ENCODE data around the gene CROCC. TPM values are rescaled to one million over a fixed set of nuclear protein-coding genes. Genes with fewer than 3 reads are reported as not detected.
A peak's percentile ranks its signal among the peaks of the same experiment; 100 is the strongest.

Gene CROCC
- total RNA-seq, 1 experiment from 2014 or later: 36.9 TPM

DNA sequence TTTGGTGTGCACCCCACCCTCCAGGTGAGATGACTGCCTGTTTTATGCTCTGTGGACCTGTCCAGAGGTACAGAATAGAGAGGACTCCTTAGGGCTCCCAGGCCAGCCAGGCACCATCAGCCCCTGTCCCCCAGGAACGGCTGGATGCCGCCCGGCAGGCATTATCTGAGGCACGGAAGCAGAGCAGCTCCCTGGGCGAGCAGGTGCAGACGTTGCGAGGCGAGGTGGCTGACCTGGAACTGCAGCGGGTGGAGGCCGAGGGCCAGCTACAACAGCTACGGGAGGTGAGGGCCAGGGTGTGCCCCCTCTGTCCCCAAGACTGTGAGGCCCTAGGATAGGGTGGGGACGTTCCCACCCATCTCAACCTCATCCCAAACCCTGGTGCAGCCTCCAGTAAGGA is 47.9 kb downstream of the CROCC start:
- no peak for DNase-seq
- Histone ChIP-seq H3K36me3 (peaks cover 12% of the 10 kb centered on the region), H3K27me3 (no peaks in the 10 kb centered on the region), H3K4me3 (no peak overlapping the region), H3K9me3 (no peaks in the 10 kb centered on the region)

DNA sequence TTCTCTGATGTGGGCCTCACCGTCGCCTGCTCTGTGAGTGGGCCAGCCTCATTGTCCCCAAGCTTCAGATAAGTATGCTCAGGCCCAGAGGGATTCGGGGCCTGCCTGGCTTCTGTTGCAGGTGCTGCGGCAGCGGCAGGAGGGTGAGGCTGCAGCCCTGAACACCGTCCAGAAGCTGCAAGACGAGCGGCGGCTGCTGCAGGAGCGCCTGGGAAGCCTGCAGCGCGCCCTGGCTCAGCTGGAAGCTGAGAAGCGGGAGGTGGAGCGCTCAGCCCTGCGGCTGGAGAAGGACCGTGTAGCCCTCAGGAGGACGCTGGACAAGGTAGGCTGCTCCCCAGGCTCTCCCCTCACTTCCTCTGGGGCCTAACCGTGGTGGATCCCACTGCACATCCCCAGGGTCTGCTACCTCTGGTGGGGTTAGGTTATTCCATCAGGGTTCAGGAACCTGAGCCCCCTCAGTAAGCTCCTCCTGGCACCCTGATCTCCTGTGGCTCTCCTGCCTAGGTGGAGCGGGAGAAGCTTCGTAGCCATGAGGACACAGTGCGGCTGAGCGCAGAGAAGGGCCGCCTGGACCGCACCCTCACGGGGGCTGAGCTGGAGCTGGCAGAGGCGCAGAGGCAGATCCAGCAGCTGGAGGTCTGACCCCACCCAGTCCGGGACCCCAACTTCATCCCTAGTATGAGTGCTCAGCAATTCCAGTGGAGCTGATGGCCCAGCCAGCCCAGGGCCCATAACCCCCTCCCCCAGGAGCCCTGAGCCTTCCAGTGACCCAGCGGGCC is 48.6 kb downstream of the CROCC start:
- Histone ChIP-seq H3K4me3 (no peak overlapping the region), H3K27me3 (no peaks in the 10 kb centered on the region), H3K9me3 (no peaks in the 10 kb centered on the region), H3K36me3 (peaks cover 17% of the 10 kb centered on the region)
- no peak for DNase-seq

DNA sequence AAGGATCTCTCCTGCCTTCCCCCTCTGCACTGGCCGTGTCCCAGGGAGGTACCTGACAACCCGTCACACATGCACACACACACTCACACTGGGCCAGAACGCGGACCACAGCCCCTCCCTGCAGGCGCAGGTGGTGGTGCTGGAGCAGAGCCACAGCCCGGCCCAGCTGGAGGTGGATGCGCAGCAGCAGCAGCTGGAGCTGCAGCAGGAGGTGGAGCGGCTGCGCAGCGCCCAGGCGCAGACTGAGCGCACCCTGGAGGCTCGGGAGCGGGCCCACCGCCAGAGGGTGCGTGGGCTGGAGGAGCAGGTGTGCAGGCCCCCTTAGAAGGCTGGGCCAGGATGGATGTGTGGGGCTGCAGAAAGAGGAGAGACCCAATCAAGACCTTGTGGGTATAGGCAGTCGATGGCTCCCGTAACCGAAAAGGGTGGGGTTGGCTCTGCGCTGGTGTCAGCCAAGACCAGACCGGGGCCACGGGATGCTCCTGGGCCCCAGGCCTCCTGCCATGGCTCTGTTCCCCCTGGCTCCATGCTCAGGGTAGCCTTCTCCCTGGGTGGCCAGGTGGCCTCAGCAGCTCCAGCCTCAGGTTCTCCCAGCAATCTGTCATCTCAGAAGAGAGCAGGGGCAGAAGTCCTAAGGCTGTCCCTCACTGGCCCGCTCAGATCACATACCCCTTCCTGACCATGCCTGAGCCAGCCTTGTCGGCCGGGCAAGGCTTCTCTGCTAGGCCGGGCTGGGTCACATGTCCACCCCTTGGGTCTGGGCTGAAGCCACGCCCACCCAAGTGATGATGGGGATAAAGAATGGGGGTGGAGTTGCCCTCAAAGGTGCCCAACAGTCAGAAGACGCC is 49.8 kb downstream of the CROCC start:
- no peak for DNase-seq
- Histone ChIP-seq H3K36me3 (peaks cover 29% of the 10 kb centered on the region), H3K4me3 (no peak overlapping the region), H3K27me3 (no peaks in the 10 kb centered on the region), H3K9me3 (no peaks in the 10 kb centered on the region)

DNA sequence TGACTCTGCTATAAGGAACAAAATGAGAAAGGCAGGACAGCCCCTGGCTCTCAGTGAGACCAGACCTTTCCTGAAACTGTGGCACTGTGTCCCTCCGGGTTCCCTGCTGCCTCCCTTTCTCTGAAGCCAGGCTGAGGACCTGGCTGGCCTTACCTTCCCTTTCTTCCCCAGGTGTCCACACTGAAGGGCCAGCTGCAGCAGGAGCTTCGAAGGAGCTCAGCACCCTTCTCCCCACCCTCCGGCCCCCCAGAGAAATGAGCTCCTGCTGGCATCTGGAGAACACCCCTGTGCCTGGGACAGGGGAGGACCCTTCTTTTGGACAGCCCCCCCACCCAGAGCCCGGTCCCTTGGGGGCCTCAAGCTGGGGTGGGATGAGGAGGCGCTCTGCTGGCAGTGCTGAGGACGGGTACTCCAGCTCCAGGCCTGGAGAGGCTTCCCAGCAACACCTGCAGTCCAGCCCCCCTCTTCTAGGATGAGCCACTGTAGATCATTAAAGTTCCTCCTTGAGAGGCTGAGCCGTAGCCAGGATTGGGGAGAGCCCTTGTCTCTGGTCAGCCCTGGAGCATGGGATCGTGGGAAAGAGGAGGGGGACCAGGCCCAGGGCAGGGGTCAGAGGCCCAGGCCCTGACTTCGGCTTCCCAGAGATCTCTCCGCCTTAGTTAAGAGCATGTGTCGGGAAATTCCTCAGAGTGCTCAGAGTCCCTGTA is 50.6 kb downstream of the CROCC start:
- no peaks in the 10 kb centered on the region for H3K9me3 ChIP-seq
- DNase-seq: no peak

DNA sequence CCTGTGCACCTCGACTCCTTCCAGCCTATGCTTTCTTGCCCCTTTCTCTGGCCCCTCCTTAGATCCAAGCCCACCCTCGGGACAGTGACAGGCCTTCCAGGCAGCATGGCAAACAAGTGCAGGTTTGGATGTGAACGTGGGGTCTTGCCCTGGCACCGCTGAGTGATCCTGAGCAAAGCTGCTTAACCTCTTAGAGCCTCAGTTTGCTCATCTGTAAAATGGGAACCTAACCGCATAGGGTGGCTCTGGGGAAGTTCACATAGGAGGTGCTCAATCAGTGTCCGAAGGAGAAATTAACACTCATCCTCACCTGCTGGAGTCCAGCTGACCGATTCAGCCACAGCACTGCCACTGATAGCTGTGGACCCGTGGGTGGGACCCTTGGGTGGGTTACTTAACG is 51.5 kb downstream of the CROCC start:
- no peaks in the 10 kb centered on the region for H3K9me3 ChIP-seq
- no peaks in the 10 kb centered on the region for H3K27me3 ChIP-seq
- no peak for DNase-seq
- no peak overlapping the region for H3K4me3 ChIP-seq
- peaks cover 44% of the 10 kb centered on the region for H3K36me3 ChIP-seq

More for the DNA sequence above, 50.6 kb downstream of the CROCC start:
- Histone ChIP-seq H3K4me3 (no peak overlapping the region), H3K27me3 (no peaks in the 10 kb centered on the region), H3K36me3 (peaks cover 36% of the 10 kb centered on the region)

DNA sequence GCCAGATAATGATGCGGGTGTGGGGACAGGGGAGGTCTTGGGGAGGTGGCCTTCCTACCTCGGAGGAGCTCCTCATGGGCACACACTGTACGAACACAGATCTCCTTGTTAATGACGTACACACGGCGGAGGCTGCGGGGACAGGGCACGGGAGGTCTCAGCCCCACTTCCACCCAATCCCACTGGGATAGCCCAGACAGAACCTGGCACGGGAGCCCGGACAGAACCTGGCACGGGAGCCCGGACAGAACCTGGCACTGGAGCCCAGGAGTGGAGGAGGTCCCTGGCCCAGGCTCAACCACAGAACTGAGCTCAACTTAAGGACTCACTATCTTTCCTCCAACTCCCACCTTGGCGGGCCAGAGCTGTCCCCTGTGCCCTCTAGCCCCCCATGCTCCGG is 53.5 kb downstream of the CROCC start:
- Histone ChIP-seq H3K9me3 (no peaks in the 10 kb centered on the region), H3K4me3 (no peak overlapping the region), H3K36me3 (peaks cover 51% of the 10 kb centered on the region), H3K27me3 (no peaks in the 10 kb centered on the region)
- no peak for DNase-seq

DNA sequence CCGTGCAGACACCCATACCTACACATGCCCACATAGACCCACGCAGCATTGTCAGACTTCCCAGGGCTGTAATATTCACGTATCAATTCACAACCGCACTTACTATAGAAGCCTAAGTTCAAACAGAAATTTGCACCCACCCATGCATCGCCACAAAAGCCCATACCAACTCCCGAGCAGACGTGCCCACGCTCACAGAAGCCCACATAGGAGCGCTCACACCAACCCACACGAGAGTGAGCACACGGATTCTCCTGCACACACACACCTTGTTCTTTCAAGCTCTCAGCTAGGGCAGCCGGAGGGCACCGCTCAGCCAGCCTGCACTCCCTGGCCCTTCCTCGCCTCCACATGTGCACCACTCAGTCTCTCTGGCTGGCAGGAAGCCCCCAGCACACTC is 54.1 kb downstream of the CROCC start:
- no peaks in the 10 kb centered on the region for H3K27me3 ChIP-seq
- H3K36me3 ChIP-seq: peaks cover 51% of the 10 kb centered on the region
- DNase-seq: no peak
- H3K4me3 ChIP-seq: no peak overlapping the region
- H3K9me3 ChIP-seq: no peaks in the 10 kb centered on the region

DNA sequence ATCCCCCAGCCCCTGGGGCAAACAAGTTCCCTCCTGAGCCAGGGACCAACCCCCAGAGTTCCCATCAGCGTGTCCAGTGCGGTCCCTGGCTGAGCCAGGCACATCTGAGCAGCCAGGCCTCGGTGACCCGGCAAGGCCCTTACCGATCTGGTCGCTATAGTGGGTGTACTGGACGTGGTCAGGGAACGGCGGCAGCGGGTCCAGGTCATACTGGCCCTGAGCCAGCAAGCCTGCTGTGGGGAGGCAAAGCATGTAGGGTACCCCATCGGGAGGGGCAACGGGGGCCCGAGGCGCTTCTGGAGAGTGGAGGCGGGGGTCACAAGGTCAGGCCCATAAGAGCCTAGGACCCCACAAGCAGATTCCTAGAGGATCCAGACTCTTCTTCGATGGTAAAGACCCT is 55.2 kb downstream of the CROCC start:
- peaks cover 48% of the 10 kb centered on the region for H3K36me3 ChIP-seq
- H3K4me3 ChIP-seq: no peak overlapping the region
- no peaks in the 10 kb centered on the region for H3K9me3 ChIP-seq
- no peaks in the 10 kb centered on the region for H3K27me3 ChIP-seq
- no peak for DNase-seq

DNA sequence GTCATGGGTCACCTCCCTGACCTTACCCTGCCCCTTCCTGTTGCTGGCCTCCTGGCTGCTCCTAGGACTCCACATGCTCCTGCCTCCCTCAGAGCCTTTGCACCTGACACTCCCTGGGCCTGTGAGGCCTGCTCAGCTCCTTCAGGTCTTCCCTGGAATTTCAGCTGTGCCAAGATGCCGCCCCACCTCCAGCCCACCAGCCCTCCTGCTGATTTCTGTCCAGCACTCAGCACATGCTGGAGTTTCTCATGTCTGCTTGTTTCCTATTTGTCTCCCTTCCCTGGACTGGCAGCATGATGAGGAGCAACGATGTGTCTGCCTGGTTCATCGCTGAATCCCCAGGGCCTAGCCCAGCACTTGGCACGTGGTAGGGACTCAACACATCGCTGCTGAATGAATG is 55.6 kb downstream of the CROCC start:
- Histone ChIP-seq H3K36me3 (peaks cover 48% of the 10 kb centered on the region), H3K4me3 (no peak overlapping the region), H3K27me3 (no peaks in the 10 kb centered on the region), H3K9me3 (no peaks in the 10 kb centered on the region)
- DNase-seq: no peak

DNA sequence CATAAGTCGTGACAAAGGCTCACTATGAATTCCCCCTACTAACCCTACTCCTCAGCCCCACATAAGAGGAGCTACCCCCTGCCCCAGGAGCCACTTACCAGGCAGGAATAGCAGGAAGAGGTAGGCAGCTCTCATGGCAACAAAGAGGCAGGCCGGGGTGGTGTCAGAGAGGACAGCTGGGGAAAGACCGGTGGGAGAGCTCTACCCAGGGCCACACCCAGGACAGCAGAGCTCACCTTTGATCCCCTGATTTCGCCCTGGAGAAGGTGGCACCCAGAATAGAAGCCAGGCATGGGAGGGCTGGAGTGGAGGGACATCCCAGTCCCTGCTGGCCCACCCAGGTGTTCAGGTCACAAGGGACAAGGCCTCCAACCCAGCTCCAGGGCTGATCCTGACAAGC is 56.4 kb downstream of the CROCC start:
- H3K36me3 ChIP-seq: peaks cover 48% of the 10 kb centered on the region
- no peak for DNase-seq
- H3K9me3 ChIP-seq: no peaks in the 10 kb centered on the region
- H3K27me3 ChIP-seq: no peaks in the 10 kb centered on the region
- peak overlapping the region; percentile 75 for H3K4me3 ChIP-seq

DNA sequence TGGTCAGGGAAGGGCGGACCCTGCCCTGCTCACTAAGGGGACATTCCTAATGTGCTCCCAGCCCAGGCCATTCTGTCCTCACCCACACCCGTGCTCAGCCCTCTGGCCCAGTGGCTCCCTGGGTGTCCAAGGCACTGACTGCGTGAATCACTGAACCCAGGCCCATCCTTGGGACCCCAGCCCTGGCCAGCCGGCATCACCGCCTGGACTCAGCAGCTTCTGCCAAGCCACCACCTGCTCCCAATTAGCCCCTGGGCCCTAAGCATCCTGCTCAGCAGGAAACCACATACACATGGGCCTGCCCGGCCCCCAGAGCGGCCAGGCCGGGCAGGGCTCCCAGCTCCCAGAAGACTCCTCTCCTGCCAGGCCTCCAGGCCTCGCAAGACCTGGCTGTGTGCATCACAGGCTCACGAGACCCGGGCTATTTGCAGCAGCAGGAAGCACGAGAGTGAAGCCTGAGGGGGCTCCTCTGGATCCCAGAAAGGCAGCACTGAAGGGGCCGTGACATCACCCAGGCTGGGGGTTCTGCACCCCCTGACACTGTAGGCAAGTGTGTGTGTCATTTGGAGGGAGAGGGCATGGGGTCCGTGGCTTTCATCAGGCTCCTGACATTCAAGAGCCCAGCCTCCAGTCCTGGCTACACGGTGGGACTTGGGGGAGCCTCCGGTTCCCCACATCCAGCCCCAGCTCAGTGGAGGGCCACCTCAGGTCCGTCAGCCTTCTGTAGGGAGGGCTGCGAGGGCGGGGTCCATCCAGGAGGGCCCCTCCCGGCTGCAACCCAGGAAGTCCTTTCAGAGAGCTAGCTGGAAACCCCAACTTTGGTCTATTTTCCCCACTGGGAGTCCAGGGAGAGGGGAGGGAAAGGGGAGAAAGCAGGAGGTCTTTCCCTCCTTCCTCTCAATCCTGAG is 57.1 kb downstream of the CROCC start:
- Histone ChIP-seq H3K4me3 (peak overlapping the region; percentile 75), H3K36me3 (peaks cover 49% of the 10 kb centered on the region), H3K27me3 (no peaks in the 10 kb centered on the region), H3K9me3 (no peaks in the 10 kb centered on the region)
- DNase-seq: peak; percentile 93

DNA sequence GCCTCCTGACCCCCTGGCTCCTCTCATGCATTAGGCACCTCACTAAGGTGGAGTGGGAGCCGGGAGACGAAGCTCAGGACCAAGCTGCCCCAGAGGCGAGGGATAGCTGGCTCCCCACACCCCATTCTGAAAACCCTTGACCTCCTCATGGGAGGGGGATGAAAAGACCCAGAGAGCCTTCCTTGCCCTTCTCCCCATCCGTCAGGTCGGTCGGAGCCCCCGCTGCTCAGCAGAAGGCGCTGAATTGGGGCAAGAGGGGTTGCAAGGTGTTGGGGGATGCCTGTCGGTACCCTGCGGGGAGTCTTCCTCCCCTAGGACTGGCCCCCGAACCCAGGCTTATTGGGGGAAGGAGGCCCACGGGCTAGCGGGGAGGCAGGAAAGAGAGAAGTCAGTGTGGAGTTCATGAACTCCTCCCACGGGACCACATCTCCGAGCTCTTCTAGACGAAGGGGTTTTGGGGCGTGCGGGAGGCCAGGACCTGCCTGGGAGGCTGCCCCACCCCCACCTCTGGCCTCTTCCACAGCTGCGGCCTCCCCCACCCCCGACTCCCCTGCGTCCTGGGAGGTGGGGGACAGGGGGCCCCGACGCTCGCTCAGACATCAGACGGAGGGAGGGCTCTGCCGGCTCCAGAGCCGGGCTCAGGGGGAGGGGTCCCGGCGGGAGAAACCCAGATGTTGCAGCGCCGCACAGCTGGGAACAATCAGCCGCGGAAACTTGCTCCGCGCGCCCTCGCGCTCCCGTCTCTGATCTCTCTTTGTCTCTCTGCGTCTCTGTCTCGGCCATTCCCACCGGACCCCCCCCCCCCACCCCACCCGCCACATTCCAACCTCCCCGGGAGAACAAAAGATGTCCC is 58.0 kb downstream of the CROCC start:
- H3K4me3 ChIP-seq: peak overlapping the region; percentile 75
- H3K9me3 ChIP-seq: no peaks in the 10 kb centered on the region
- peaks cover 50% of the 10 kb centered on the region for H3K36me3 ChIP-seq
- H3K27me3 ChIP-seq: no peaks in the 10 kb centered on the region
- peak; percentile 53 for DNase-seq

DNA sequence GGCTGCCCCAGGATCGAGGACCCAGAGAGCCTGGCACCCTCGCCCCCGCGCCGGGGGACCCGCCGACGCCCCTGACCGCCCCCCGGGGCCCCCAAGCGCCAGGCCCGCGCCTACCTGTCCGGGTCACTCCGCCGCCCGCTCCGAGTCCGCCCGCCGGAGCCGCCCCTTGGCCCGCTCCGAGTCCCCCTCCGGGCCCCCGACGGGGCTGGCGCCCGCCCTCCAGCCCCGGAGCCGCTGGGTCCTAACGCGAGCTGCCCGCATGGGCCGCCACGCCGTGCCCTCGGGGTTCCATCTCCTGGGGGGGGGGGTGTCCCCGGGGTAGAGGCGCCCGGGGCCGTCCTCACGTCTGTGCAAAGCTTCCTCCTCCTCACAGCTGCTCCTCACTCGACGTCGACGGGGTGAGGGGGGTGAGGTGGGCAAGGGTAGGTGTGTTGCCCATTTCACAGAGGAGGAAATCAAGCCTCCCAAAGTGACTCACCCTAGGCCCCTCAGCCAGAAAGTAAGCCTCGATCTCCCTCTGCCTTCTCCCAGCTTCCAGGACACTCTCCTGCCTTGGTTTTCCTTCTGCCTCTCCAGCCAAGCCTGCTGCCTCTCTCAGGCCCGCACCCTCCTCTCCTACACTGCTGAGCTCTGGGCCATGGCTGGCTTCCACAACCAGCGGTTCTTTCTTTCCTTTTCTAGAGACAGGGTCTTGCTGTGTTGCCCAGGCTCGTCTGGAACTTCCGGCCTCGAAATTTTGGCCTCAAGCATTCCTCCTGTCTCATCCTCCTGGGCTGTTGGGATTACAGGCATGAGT is 58.9 kb downstream of the CROCC start, which contains the start of gene MFAP2:
MFAP2 (minus strand) TSS at position 148 of the 796 bp plus-strand sequence. CDS start 2,347 bp downstream, outside the sequence.
- no peaks in the 10 kb centered on the region for H3K9me3 ChIP-seq
- H3K4me3 ChIP-seq: peak within 1 kb of the TSS; percentile 75
- peak; percentile 70 for DNase-seq
- H3K36me3 ChIP-seq: peaks cover 44% of the 10 kb centered on the region
- H3K27me3 ChIP-seq: no peaks in the 10 kb centered on the region

DNA sequence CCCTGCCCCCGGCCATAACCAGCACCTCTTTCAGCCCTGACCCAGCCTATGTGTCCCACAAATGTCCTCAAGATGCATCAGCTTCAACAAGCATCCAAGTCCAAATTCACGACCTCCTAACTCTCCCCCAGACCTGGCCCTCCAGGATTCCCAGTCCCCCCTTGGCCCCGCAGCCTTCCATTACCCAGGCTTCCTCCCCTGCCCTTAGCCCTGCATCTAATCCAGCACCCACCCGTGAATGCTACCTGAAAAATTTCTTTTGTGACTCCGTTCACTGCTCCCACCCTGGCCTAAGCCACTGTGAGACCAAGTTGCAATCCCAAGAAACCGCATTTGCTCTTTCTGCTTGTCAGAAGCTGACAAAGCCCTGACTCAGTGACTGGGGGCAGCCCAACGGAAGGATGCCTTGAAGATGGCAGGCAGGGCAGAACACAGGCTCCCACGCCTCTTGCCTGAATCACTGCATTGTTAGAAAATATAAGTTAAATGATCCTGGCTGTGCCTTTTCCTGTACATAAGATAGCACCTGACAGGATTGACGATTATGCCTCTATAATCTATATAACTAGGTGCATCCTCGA is 59.6 kb downstream of the CROCC start:
- peak; percentile 93 for DNase-seq
- H3K36me3 ChIP-seq: peaks cover 37% of the 10 kb centered on the region
- H3K9me3 ChIP-seq: no peaks in the 10 kb centered on the region
- H3K4me3 ChIP-seq: peak overlapping the region; percentile 75
- no peaks in the 10 kb centered on the region for H3K27me3 ChIP-seq

Data from MG63 (cell line).